NCI-H345 (cell line): ENCODE data around the gene COL6A1.

Experiments
- DNase-seq: peaks from one replicate; lab custom pipeline; 2025; lab: John Stamatoyannopoulos, UW

COL6A1 gene, protein sequence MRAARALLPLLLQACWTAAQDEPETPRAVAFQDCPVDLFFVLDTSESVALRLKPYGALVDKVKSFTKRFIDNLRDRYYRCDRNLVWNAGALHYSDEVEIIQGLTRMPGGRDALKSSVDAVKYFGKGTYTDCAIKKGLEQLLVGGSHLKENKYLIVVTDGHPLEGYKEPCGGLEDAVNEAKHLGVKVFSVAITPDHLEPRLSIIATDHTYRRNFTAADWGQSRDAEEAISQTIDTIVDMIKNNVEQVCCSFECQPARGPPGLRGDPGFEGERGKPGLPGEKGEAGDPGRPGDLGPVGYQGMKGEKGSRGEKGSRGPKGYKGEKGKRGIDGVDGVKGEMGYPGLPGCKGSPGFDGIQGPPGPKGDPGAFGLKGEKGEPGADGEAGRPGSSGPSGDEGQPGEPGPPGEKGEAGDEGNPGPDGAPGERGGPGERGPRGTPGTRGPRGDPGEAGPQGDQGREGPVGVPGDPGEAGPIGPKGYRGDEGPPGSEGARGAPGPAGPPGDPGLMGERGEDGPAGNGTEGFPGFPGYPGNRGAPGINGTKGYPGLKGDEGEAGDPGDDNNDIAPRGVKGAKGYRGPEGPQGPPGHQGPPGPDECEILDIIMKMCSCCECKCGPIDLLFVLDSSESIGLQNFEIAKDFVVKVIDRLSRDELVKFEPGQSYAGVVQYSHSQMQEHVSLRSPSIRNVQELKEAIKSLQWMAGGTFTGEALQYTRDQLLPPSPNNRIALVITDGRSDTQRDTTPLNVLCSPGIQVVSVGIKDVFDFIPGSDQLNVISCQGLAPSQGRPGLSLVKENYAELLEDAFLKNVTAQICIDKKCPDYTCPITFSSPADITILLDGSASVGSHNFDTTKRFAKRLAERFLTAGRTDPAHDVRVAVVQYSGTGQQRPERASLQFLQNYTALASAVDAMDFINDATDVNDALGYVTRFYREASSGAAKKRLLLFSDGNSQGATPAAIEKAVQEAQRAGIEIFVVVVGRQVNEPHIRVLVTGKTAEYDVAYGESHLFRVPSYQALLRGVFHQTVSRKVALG

DNA sequence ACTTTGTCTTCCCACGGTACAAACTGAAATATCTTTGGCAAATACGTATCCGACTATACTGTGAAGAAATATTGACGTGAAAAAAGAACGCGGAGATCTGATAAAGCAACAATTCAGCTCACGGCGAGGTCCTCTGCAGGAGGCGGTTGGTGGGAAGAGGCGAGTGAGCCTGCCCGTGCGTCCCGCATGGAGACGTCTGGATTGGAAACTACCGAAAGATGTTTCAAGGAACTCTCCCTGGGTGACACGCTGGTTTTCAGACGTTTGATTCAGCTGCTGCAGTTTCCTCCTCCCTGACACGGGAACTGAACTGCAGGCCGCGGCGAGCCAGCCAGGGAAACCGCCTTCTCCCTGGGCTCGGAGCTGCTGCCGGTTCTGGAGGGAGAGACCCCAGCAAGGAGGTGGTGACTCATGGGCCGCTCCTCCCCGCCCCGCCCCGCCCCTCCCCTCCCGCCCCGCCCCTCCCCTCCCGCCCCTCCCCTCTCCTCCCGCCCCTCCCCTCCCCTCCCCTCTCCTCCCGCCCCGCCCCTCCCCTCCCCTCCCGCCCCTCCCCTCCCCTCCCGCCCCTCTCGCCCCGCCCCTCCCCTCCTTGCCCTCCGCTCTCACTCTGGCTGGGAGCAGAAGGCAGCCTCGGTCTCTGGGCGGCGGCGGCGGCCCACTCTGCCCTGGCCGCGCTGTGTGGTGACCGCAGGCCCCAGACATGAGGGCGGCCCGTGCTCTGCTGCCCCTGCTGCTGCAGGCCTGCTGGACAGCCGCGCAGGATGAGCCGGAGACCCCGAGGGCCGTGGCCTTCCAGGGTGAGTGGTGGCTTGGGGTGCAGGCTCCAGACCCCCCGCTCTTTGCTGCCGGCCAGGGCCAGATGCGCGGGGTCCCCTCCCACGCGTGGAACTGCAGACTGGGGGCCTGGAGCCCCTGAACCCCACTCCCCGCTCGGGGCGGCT is at the start of gene COL6A1:
COL6A1 (plus strand) TSS at position 620 of the 941 bp plus-strand sequence; CDS start at position 701, 81 bp downstream.
- peak; percentile 66 for DNase-seq

GRCh38 chr21:45932922-45933502 is 48.6 kb upstream of the COL6A1 start:
- DNase-seq, result no peak

- no peak for DNase-seq
Measured at GRCh38 chr21:45934085-45934484, 47.5 kb upstream of the COL6A1 start.

DNA sequence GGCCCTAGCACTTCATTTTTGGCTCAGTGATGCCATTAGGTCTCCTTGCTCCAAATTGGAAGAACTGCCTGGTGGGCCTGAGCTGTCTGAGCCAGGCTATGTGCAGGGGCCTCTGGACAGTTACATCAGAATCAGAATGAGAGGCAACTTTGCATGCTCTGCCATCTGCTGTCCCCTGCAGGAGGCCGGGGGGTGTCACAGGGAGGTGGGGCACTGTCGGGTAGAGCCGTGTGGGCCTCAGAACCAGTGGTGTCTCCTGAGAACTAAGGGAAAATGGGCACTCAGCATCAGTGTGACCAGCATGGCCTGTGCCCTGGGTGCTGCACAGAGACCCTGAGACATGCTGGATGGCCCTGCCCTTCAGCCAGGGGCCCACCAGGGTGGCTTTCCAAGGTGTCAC is 47.0 kb upstream of the COL6A1 start:
- no peak for DNase-seq

GRCh38 chr21:45935628-45936027 is 45.9 kb upstream of the COL6A1 start:
- DNase-seq, result peak; percentile 15

GRCh38 chr21:45937721-45938452 is 43.7 kb upstream of the COL6A1 start:
- DNase-seq, result no peak

- DNase-seq, result no peak
Measured at GRCh38 chr21:45938453-45938755, 43.2 kb upstream of the COL6A1 start.

DNA sequence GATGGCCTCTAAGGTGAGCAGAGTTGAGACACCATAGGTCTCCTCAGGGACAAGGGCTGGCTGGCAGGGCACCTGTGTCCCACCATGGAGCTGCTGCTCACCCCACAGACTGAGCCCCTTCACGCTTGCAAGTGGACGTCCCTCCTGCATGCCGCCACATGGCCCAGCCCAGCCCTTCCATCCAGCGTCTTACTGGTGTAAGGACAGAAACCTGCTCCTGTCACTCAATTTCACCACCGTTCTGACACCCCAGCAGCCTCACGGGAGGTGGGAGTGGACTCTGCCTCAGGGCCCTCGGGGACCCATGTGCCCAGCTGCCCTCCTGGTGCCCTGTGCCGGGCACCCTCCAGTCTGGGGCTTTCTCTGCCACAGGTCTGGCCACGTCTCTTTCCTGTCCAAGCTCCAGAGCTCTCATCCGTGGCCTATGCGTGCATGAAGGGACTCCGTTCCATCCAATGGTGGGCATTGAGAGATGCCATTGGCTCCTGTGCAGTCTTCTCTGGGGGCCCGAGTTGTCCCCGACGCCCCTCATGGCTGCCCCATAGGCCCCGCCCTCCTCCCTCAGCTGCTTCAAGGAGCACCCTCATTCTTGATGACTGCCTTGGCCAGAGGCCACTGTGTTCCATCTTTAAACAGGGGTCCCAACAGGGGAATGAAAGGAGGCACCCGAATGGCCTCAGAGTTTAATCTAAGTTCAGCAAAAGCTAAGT is 42.6 kb upstream of the COL6A1 start:
- no peak for DNase-seq

DNA sequence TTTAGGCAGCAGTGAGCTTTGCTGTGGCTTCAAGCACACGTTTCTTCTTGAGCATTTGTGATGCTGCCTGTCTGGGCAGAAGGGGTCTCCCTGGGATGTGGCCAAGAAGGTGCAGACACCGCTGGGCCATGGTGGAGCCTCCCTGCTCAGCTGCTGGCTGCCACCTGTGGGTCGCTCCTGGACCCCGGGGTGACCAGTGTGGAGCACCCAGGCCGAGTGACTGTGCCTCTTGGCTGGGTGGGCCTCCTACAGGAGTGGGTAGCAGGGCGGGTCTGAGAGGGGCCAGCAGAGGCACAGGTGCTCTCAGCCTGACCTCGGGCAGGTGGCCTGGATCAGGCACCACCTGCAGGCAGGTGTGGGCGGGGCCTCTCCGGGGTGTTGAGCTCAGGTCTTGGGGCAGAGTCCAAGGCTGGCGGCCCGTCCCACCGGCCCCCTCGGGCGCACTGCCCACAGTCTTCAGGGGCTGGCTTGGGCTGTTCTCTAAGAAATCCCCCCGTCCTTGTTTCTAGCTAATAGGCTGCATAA is 42.0 kb upstream of the COL6A1 start:
- no peak for DNase-seq

- no peak for DNase-seq
Measured at GRCh38 chr21:45940091-45940490, 41.5 kb upstream of the COL6A1 start.

DNA sequence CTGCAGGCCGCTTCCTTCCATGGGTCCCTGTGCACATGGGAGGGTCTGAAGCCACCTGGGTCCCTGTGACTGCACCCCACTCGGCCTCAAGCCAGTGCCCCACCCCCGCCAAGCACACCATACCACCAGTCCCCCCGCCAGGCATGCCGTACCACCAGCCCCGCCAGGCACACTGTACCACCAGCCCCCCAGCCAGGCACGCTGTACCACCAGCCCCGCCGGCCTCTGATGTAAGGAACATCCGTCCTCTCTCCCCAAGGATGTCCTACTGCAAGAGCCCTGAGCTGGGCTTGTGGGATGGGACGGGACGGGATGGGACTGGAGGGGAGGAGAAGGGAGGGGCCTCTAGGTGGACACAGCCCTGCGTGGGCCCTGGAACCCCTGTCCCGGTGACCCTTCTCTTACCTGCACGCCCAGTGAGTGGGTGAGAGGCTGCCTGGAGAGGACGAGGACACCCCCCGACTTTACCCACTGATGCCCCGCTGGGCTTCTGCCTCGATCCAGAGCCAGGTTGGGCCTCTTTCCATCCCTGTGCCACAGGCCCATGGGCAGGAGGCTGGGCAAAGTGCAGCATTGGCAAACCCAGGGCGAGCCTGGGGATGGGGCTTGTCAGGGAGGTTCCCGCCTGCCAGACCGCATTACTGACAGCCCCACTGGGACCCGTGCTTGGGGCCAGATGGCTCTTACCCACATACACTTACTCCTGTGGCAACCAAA is 40.8 kb upstream of the COL6A1 start:
- no peak for DNase-seq

DNA sequence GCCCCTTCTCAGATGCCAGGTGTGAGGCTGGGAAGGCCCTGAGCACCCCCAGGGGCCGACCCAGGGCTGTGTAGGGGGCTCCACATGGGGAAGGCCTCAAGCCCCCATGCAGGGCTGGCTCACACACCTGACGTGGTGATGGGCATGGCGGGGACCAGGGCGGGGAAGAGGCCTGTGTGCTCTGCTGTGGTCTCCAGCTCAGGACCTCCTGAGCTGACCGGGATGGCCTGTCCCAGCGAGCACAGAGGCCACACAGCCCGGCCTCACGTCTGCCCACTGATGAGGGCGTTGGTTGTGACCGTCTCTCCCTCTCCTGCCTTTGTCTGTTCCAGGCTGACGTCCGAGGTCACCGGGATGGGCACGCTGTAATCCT is 40.2 kb upstream of the COL6A1 start:
- no peak for DNase-seq

GRCh38 chr21:45941717-45942546 is 39.6 kb upstream of the COL6A1 start:
- no peak for DNase-seq

GRCh38 chr21:45942755-45943629 is 38.6 kb upstream of the COL6A1 start:
- DNase-seq, result no peak

DNA sequence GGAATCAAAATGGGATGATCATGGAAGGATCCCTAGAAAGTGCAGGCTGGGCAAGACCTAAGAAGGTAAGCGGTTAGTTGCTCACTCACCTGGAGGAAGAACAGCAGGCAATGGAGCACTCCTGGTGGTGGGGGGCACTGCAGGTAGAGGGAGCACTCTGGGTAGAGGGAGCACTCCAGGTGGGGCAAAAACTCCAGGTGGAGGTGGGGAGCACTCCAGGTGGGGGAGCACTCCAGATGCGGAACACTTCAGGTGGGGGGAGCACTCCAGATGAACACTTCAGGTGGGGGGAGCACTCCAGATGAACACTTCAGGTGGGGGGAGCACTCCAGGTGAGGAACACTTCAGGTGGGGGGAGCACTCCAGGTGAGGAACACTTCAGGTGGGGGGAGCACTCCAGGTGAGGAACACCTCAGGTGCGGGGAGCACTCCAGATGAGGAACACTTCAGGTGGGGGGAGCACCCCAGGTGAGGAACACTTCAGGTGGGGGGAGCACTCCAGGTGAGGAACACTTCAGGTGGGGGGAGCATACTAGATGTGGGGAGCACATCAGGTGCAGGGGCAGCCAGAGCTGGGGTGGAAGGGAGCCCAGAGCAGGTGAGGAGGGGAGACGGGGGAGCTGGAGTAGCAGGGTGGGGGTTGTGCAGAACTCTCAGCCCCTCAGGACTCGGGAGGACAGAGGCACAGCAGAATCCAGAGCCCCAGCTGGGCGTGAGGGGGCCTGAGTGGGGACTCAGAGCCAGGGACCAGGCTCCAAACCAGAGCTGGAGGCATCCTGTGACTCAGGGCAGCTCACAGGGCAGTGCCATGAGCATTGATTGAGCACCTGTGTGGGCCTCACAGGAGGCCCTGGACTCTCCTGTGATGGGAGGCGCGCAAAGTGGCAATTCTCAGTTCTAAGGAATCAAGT is 37.7 kb upstream of the COL6A1 start:
- DNase-seq, result no peak

DNA sequence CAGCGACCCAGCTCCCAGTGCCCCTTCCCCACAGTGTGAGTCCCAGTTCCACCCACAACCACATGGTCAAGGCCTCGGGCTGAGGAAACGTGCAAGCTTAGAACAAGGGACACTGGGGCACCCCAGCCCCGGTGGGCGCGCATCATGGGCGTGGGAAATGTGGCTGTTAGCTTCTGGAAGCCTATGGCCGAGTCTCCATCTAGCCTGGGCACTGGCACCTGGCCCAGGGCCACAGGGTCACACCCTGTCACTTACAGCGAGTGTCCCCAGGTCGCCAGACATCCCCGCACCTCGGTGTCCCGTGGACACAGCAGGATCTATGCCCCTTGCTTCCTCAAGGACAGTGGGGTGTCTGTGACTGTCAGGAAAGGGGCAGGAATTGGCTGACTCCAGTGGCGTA is 37.0 kb upstream of the COL6A1 start:
- no peak for DNase-seq
